Activated gamma-delta T cell treated with Interleukin-2 at 50 U/mL for 16 hours (primary cell): Measurements from ENCODE around the gene TRNT1.
A peak's percentile ranks its signal among the peaks of the same experiment; 100 is the strongest.

Experiments
- DNase-seq: peaks from one replicate; pipeline ENCODE4 v3.0.0-alpha.2; 2020

The TRNT1 gene

DNA sequence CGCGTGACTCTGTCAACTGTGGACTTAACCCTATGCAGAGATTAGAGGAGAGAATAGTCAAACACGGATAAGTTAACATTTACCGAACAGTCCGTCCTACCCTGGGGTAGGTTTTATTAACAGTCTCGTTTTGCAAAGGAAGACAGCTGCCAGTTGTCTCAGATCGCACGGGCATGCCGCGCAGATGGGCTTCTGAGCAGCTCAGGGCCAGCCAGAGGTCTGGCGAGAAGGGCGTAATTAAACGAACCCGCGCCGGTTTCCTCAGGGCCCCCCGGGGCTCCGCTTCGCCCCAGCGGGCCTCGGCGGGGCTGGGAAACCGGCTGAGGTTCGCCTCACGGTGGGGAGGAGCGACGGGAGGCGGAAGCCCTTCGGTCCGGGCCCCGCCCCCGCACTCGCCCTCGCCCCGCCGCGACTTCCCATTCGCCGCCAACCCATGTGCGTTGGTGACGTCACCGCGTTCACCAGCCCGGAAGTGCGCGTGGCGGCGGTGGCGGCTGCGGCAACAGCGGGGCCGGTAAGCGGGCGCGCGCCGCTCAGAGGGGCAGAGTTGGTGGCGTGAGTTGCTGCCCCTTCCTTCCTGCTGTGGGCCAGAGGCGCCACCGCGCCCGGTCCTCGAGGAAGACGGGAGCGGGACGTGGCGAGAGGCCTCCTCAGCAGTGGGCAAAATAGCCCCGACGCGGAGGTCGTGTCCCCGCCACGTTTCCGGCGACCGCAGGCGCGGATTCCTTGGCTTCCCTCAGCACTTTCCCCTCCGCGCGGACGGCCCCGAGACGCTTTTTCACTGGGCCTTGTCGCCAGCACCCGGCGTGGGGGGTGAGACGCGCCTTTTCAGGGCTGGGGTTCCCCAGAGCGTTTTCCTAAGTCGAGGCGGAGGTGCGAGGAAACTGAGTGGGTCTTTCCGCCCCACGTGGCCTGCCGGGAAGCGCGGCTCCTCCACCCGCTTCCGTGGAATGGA, at the start of gene TRNT1:
Gene TRNT1 (plus strand): TSS at position 464 of the 955 bp plus-strand sequence. CDS start 2,101 bp downstream, outside the sequence.
- DNase-seq = peak; percentile 95

DNA sequence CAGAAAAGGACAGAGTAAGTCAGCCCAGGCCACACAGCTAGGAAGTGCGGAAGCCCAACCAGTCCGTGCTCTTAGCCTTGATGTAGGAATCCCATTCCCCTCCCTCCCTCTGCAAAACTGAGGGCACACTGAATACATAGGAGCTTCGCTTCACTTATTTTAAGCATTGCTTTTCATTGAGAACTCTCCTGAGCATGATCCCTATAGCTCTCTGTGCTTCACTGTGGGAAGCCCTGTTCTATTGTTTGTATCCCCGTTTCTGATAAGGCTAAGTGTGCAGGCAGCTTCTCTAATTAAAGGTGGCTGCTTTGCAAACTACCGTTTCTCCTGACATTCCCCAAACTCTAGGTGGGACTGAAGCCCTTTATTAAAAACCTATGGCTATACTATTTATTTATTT, 46.4 kb upstream of the TRNT1 start:
- no peak for DNase-seq

DNA sequence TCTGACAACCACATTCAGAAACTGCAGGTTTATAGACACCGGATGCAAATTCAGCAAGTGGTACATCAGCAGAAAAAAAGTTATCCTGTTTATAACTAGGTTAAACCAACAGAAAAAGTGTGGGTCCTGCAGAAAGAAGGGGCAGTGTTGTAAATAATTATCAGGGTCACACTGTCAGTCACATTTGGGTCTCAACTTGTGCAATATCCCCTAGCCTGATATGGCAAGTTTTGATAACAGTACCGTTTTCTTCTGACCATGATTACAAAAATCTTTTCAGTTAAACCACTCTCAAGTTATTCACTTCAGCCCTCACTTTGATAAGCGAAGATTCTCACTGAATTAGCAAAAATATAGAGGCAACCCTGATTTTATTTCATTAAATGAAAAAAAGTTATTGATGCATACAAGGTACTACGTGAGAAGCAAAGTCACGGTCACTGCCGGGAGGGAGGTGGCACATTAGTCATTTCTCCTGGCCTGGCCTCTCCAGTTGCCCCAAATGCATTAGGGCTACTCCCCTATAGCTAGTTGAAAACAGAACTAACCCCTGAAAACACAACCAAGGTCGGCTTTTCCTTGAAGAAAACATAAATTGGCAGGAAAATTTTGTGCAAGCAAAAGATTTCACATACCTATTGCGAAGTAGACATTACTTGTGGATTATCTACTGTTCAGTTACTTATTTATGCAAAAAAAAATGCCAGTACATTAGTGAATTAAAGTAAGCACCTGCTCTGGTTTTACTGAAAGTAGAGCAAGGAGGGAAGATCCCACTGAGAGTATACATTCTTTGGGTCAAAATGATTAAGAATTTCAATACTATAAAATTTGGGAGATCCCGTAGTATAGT, 45.1 kb upstream of the TRNT1 start:
- no peak for DNase-seq

DNA sequence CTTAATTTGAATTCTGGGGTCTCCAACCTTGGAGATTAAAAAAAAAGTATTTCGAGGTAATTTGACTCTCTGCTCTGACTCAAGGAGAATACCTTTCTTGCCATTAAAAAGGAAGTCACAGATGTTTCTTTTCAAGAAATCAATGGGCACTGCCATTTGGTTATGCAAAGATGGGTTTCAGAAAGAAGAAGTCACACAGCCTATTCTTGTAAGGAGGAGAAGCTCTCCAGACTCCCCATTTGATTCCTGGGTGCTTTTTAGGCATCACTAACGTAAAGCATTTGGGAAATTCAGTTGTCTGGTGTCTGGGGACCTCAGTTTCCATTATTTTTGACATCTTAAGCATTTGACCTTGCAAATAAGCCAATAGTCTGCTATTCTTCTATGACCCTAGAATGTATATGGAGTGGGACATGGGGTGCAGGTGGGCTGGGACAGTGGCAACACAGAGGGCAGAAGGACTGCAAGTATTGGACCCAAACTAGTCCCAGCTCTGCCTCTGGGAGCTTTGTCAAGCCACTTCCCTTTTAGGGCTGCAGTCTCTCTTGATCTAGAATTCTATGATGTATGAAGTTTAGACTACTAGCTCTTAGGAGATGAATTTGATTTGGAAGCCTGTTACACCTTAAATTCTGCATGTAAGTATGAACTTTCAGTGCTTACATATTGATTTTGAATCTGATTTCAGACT, 44.4 kb upstream of the TRNT1 start:
- no peak for DNase-seq

DNA sequence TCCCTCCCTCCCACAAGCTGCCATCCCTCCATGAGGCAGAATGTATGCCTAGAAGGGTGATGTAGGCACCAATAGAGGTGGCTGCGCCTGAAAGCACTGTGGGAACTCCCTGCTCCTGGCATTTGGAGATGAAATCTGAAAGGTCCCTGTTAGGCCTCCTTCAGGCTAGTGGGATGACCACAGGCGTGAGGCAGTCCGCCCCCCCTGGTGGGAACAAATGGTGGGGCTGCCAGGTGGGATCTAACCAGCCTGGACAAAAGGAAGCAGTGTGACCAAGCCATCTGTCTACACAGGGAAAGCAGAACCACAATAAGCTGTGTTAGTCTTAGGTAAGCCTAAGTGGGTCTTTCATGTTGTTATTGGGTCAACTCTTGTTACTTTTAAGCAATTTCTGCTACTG, 41.9 kb upstream of the TRNT1 start:
- DNase-seq = no peak

DNA sequence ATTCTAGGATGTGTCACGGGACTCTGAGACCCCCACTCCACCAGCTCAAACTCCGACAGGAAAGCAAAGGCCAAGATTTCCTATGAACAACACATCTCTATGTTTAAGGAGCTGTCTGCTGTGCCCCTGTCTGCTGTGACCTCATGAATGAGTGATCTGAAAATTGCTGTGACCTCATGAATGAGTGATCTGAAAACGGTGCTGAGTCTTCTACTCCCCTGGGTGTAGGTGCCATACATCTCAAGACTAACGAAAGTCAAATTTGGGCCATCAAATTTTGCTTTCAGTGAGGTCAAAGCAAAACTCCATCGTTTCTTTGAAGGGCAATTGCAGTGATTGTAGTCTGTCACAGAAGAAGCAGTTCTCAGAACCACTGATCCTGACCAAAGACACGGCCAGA, 41.0 kb upstream of the TRNT1 start:
- DNase-seq = no peak

DNA sequence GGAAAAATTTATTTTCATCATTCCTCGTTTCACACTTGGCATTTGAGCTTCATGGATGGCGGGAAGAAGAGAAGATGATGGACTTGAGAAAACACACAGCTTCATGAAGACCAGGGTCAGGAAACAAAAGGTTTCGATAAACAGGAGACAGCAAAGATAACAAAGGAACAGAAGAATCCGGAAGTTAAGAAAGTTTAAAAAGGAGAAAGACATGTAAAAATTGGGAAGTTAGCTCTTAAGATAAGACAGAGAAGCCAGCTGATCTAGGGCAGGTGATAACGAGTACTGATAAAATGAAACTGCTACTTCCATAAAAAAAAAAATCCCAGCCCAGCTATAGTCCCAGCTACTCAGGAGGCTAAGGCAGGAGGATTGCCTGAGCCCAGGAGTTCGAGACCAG, 40.5 kb upstream of the TRNT1 start:
- DNase-seq = no peak

DNA sequence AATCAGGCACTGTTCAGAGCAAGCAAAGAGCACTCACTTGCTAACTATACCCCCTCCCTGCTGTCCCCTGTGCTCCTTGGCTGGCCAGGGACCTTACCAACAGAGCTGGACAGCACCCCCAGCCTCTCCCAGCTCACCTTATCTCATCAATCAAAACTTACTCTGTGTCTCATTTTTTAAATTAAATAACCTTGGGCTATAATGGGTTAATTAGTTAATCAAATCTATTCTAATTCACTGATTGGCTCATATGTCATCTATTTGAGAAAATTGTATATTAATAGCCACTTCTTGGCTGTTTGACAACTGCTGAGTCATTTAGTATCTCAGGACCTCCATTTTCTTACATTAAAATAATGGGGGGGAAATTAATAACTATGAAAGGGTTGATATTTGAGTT, 39.5 kb upstream of the TRNT1 start:
- DNase-seq = no peak

DNA sequence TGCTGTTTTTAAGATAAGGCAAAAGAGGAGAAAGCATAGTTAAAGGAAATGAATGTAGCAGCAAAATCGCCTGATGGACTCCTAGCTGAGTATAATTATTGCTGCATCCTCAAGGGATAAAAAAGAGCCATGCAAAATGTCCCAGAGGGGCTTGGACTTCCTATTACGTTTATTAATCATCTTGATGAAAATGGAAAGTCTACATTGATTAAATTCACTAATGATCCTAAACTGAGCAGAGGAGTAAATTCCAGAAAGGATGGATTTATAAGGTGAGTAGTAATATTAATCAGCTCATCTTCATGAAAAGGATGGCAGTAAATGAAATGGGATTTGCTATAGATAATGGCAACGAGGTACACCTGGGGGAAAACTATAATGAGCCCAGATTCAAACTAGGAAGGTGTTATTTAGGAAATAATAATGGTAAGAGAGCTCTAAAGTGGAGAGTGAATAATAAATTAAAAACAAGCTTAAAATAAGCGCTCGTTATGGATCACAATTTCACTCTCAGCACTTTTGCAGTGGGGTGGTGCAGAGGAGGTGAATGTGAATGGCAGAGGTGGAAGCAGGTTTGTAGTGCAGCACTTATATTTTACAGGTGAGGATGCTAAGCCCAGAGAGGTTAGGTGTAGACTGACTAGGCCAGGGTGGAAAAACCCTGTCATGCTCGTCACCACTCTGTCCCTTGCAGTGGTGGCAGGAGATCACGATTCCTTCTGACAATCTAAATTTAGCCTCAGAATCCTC, 38.8 kb upstream of the TRNT1 start:
- DNase-seq = no peak

DNA sequence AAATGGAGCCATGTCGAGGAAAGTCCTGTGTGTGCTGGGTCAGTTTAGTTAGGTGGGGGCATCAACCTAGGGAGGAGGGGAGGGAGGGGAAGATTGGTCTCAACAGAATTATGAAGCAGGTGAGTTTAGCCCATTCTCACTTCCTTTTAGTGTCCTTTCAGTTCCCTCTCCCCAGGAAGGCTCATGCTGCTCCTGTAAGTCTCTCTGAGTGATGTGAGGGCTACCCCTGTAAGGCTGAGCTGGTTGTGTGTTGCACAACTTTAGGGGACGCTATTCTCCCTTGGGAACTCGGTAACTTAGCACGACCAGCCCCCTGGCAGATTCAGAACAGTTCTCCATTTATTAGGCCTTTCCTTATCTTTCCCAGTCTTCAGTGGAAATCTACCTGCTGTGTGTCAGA, 37.7 kb upstream of the TRNT1 start:
- DNase-seq = no peak

DNA sequence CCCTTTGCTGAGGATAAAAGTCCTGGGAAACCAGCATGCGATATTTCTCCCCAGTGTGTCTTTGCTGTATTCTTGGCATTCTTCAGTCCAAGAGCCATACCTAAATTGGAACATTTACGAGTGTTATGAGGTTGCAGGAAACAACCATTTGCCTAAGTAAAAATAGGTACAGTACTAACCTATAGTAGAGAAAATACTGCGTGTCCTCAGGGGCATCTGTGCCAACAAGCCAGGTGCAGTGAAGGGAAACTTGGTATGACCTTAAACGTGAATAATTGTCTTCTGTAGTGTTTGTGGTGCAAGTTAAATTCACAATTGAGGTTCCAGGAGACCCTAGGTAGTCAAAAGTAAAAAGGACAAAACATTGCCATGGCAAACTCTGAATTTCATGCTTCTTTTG, 28.8 kb upstream of the TRNT1 start:
- no peak for DNase-seq

DNA sequence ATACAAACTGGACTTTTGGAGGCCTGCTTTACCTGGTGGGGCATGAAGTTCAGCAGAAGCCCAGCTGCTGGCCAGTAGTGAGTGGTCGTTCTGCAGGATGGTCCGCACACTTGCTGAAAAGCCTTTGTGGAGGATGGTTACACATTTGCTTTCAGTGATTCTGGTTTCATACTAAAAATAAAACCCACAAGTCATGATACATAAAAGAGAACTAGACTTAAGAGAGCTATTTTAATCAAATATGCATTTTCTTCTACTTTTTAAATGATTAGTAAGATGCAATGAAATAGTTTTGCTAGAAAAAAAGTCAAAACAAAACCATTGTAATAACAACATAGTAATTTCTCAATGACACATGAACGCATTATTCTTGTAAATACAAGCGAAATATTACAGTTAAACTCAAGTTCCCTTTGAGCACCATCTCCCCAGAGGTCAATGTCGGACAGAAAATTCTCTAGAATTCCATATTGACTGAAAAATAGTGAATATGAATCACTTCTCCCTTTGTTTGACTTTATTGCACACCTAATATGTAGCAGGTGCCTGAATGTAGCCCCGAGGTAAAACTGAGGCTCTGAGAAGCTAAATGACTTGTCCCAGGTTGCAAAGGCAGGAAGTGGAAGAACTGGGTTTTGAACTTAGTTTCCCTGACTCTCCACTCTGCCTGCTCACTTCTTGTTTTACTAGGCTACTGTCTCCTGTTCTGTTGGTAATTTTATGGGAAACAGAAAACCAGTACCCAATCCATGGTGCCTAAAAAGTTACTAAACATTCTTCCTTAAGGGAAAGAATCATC, 24.9 kb upstream of the TRNT1 start:
- no peak for DNase-seq

DNA sequence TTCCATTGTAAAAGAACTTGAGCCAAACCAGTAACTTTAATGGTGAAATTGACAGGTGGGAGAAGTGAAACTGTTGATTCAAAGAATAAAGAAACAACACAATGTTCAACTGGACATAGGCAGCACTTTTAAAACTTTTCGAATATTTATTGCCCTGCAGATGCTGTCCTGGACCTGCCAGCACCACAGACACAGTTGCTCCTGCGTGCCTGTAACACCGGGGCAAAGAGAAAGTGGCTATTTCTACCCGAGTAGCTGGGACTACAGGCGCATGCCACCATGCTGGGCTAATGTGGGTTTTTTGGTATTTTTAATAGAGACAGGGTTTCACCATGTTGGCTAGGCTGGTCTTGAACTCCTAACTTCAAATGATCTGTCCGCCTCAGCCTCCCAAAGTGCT, 24.0 kb upstream of the TRNT1 start:
- no peak for DNase-seq

DNA sequence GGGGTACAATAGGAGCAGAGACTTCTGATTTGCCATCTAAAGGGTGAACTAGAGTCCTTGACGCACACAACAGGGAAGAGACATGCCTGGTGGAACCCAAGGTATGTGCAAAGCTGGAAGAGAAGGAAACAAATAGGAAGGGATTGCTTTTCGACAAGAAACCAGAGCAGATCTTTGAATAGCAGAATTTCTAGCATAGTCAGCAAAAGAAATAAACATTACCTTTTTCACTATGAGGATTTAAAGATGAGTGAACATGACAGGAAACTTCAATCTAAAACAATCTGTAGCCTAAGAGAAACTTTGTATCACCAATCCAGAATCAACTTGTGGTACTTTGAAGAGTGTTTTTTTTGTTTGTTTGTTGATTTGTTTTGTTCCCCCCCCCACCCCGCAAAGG, 21.5 kb upstream of the TRNT1 start:
- no peak for DNase-seq

DNA sequence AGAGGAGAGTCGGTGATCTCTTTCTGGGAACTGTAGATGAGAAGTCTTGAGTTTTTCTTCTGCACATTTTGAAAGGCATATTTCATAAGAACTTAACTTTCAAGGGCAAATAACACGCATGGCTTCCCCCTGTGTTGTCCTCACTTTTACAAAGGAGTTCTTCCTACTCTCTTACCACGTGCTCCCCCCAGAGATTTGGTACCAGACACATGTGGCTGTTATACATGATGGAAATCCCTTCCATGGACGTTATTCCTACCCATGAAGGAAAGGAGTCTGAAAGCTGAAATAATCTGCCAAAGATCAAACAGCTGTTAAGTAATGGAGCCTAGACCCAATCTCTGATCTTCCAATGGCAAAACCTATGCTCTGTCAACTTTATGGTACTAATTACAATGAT, 20.9 kb upstream of the TRNT1 start:
- no peak for DNase-seq

DNA sequence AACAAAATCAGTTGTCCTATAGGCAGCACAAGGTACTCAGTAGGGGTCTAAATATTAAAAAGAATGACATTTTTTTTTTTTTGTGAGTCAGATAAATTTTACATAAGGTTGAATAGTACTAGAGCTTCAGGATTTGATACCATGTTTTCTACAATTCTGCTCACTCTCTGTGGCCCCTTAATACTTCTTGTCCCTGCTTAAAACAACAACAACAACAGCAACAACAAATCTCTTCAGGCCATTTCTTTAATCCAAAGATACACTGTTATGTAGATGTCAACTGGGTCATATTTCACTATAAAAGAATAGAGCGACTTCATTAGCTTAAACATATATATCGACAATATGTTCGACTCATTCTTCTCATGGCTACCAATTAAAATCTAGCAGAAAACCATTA, 19.6 kb upstream of the TRNT1 start:
- no peak for DNase-seq

DNA sequence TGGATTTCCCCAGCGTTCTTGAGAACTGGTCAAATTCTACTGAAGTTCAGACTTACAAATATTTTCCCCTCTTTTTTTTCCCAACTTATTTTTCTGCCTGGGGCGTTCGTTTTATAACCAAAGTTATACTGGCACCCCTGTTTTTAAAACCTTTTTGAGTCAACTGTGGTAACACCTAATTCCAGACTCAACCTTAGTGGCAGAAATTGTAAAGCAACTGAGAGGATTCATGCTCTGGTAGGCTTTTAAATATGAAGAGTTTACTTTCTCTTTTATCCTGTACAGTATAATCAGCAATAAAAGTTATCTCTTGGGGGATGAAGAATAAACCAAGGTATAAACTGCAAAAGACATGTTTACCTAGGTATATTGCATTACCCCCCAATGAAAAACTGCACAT, 18.9 kb upstream of the TRNT1 start:
- DNase-seq = no peak

DNA sequence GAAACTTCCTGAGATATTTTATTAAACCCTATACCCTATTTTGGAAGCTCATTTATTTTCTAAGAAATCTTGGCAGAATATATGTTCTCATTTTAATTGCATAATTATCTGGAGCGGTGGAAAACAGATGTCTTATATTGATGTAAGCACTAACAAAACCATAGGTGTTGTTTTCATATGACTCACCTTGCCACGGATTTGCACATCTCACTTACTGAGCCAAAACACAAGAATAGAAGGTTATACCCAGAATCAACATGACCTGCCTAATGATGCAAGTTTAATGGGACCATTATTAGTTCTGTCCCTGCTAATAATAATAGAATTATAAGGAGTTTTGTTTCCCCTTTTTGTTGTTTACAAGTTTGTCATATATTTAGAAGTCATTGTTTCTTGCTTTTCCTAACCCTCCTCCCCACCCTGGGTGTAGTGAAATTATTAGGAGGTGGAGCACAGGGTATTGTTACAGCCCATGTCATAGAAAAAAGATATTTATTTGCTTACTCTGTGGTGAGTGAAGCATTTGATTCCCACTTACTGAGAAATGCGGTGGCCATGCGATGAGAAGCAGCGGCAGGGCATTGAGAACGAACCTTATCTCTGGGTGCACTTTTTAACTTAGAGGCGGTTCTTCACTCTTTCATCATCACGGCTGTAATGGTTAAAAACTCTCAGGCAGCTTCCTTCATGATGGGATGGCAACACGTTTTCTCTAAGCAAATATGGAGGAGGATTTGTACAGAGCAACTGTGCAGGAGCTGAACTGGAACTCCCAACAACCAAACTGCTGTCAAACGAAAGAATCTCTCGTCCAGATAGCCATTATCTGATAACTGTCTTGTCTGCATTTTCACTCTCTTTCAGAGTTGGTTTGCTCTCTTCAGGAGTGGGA, 17.1 kb upstream of the TRNT1 start:
- DNase-seq = no peak

DNA sequence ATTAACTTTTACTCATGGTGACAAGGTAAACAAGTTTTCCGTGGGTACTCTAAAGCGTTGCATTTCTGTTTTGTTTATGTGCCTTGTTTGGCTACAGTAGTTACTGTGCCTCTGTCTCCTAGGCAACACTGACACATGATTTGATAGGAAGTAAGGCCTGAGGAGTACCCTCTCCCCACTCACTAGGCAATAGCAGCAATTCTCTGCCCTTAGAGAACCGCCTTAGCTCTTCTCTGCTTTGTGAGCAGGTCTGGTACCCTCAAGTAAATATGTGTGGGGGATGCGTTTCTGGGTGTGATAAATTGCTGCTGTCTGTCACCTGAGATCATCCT, 16.5 kb upstream of the TRNT1 start, which contains the start of gene IL5RA:
Gene IL5RA (minus strand): TSS at position 76 of the 332 bp plus-strand sequence. CDS start 5,390 bp downstream, outside the sequence.
- DNase-seq = no peak

DNA sequence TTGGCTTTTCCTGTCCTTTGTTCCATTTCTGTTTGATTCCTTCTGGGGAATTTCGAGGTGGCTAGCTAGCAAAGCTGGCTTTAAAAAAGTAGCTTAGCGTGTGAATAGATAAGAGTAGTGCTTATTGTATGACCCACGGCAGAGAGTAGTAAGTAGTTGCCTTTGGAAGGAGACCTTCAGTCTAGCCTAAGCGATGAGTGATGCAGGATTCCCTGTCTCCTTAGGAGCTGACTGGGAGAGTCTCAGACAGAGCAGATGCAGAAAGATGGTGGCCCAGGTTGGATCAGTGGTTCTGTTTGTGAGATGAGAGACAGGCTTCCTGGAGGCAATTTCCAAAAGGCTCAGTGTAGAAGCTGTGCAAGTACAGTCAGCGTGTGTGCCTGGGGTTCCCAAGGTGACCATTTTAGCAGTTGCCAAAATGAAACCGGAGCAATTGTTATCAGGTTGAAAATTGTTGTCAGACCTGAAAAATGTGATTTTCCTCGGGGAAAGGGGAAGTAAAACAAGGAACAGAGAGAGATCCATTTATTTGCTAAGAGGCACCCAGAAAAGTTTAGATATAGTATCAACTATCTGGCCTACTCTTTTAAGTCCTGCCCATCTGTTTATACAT, 15.9 kb upstream of the TRNT1 start:
- DNase-seq = no peak
